HEK293 (cell line): Measurements from ENCODE around the gene IPO5.
"Not testable (repeated sequence)": the region's sequence is repeated elsewhere in the genome, so short reads cannot be mapped to it uniquely, and the experiment has no call there.

Experiments used
- CTCF ChIA-PET: fragments of 350-600 bp; formaldehyde crosslinking; extraction: SDS; loops from one replicate; lab custom pipeline; 2021; ENCODE audit warnings: antibody characterized with exemption; lab: Yijun Ruan, JAX
- POLR2A ChIA-PET: fragments of 300-600 bp; formaldehyde crosslinking; extraction: SDS; loops from one replicate; lab custom pipeline; 2020; ENCODE audit warnings: antibody characterized with exemption, inconsistent platforms; lab: Yijun Ruan, JAX
- H3K27ac ChIP-seq: fragments of 200-500 bp; sonication (Bioruptor generic); 2 replicates; pipeline ENCODE4 v1.5.1; 2014; ENCODE audit warnings: low read depth, low read length, control low read depth, inconsistent platforms; ENCODE audit errors: extremely low read depth
- H3K36me3 ChIP-seq, 2 experiments: fragments of 200-500 bp in 1 of 2; sonication (Bioruptor generic) in 1 of 2; 1 replicate in 1 of 2; 2 replicates in 1 of 2; pipeline ENCODE4 v1.5.1; 2014 to 2017; ENCODE audit warnings: inconsistent platforms in 2 of 2, low read length in 2 of 2; ENCODE audit not compliant: control insufficient read depth in 2 of 2, insufficient read depth in 1 of 2
- H3K4me1 ChIP-seq: fragments of 200-500 bp; sonication (Bioruptor generic); 2 replicates; pipeline ENCODE4 v1.5.1; 2014; ENCODE audit warnings: mild to moderate bottlenecking, low read length, inconsistent platforms; ENCODE audit not compliant: control insufficient read depth, insufficient read depth
- H3K4me3 ChIP-seq: 2 replicates; pipeline ENCODE4 v1.5.1; 2011; ENCODE audit warnings: low read depth, mild to moderate bottlenecking, control low read depth, low read length, moderate library complexity
- H3K9me3 ChIP-seq: fragments of 200-500 bp; sonication (Bioruptor generic); 2 replicates; pipeline ENCODE4 v1.5.1; 2014; ENCODE audit warnings: low read depth, low read length, inconsistent platforms; ENCODE audit not compliant: control insufficient read depth, insufficient read depth
- KLF7 ChIP-seq: fragments of 450-650 bp; formaldehyde crosslinking; IDR thresholded peaks from 2 replicates; pipeline ENCODE4 v1.5.1; 2016; ENCODE audit warnings: missing biosample characterization, missing genetic modification characterization, borderline replicate concordance
- PRDM6 ChIP-seq: fragments of 450-650 bp; formaldehyde crosslinking; IDR thresholded peaks from 2 replicates; pipeline ENCODE4 v1.5.1; 2017; ENCODE audit warnings: missing biosample characterization, missing genetic modification characterization
- ZFHX2 ChIP-seq: fragments of 450-650 bp; formaldehyde crosslinking; conservative IDR thresholded peaks from 2 replicates; pipeline ENCODE4 v1.5.1; 2016; ENCODE audit warnings: missing biosample characterization, missing genetic modification characterization
- ZNF10 ChIP-seq: fragments of 450-650 bp; formaldehyde crosslinking; IDR thresholded peaks from 2 replicates; pipeline ENCODE4 v1.5.1; 2017; ENCODE audit warnings: missing biosample characterization, missing genetic modification characterization
- ZNF324 ChIP-seq: fragments of 450-650 bp; formaldehyde crosslinking; IDR thresholded peaks from 2 replicates; pipeline ENCODE4 v1.5.1; 2016; ENCODE audit warnings: missing biosample characterization, missing genetic modification characterization
- ZNF48 ChIP-seq: fragments of 450-650 bp; formaldehyde crosslinking; IDR thresholded peaks from 2 replicates; pipeline ENCODE4 v1.5.1; 2016; ENCODE audit warnings: missing biosample characterization, missing genetic modification characterization
- ZNF518A ChIP-seq: fragments of 450-650 bp; formaldehyde crosslinking; conservative IDR thresholded peaks from 2 replicates; pipeline ENCODE4 v1.5.1; 2016; ENCODE audit warnings: low read depth, missing biosample characterization, missing genetic modification characterization
- ZNF621 ChIP-seq: fragments of 450-650 bp; formaldehyde crosslinking; IDR thresholded peaks from 2 replicates; pipeline ENCODE4 v1.5.1; 2017; ENCODE audit warnings: missing biosample characterization, missing genetic modification characterization
- ZNF830 ChIP-seq: fragments of 450-650 bp; IDR thresholded peaks from 2 replicates; pipeline ENCODE4 v1.5.0; 2018; ENCODE audit warnings: missing biosample characterization, missing genetic modification characterization, low read depth, mild to moderate bottlenecking, moderate library complexity
- ZSCAN4 ChIP-seq: fragments of 450-650 bp; formaldehyde crosslinking; IDR thresholded peaks from 2 replicates; pipeline ENCODE4 v1.5.1; 2017; ENCODE audit warnings: missing biosample characterization, missing genetic modification characterization
- TF ChIP-seq, protein P1 (sequence below): fragments of 450-650 bp; formaldehyde crosslinking; IDR thresholded peaks from 2 replicates; pipeline ENCODE4 v1.5.1; 2016; ENCODE audit warnings: missing biosample characterization, missing genetic modification characterization
- TF ChIP-seq, protein P2 (sequence below): fragments of 450-650 bp; formaldehyde crosslinking; IDR thresholded peaks from 2 replicates; pipeline ENCODE4 v1.5.1; 2016; ENCODE audit warnings: missing biosample characterization, missing genetic modification characterization
- TF ChIP-seq, protein P3 (sequence below): fragments of 450-650 bp; formaldehyde crosslinking; IDR thresholded peaks from 2 replicates; pipeline ENCODE4 v1.5.1; 2016; ENCODE audit warnings: missing biosample characterization, missing genetic modification characterization

IPO5 gene

DNA sequence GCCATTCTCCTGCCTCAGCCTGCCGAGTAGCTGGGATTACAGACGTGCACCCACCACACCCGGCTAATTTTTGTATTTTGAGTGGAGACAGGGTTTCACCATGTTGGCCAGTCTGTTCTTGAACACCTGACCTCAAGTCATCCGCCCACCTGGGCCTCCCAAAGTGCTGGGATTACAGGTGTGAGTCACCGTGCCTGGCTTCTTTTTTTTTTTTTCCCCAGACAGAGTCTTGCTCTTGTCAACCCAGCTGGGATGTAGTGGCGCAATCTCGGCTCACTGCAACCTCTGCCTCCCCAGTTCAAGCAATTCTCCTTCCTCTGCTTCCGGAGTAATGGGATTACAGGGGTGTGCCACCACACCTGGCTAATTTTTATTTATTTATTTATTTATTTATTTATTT is 51.5 kb downstream of the IPO5 start:
- peaks cover 75 to 83% of the 10 kb centered on the region in 2 experiments for H3K36me3 ChIP-seq
- TF ChIP-seq ZFHX2 (tag by site-specific recombination) (peak; percentile 33; the same call in 1 of the 2 replicates), ZNF518A (tag by site-specific recombination) (0 out of 2 replicates have a peak, but pooled peaks have one; percentile 28)
- H3K4me3 ChIP-seq, H3K4me1 ChIP-seq, CTCF ChIA-PET, POLR2A ChIA-PET, H3K27ac ChIP-seq, H3K9me3 ChIP-seq: not testable (repeated sequence)

DNA sequence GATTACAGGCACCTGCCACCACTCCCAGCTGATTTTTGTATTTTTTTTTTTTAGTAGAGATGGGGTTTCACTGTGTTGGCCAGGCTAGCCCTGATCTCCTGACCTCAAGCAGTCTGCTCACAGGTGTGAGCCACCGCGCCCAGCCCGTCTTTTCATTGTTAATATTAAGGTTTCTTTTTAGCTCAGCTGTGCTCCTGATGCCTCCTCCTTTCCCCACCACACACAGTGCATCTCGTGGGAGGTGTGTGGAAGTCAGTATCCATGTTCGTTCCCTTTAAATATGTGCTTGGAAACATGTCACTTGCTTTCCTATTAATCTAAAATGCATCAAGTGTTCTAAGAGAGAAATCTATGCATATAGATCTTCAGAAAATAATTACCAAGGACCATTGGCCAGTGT is 53.5 kb downstream of the IPO5 start:
- POLR2A ChIA-PET: interaction anchor here (1.0 kb wide), 1 partner anchor 9 kb away, joined by 4 read pairs; no protein-coding TSS in a partner anchor
- TF ChIP-seq, protein P1, sequence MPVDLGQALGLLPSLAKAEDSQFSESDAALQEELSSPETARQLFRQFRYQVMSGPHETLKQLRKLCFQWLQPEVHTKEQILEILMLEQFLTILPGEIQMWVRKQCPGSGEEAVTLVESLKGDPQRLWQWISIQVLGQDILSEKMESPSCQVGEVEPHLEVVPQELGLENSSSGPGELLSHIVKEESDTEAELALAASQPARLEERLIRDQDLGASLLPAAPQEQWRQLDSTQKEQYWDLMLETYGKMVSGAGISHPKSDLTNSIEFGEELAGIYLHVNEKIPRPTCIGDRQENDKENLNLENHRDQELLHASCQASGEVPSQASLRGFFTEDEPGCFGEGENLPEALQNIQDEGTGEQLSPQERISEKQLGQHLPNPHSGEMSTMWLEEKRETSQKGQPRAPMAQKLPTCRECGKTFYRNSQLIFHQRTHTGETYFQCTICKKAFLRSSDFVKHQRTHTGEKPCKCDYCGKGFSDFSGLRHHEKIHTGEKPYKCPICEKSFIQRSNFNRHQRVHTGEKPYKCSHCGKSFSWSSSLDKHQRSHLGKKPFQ (tag by site-specific recombination): no peak
- TF ChIP-seq, protein P2, sequence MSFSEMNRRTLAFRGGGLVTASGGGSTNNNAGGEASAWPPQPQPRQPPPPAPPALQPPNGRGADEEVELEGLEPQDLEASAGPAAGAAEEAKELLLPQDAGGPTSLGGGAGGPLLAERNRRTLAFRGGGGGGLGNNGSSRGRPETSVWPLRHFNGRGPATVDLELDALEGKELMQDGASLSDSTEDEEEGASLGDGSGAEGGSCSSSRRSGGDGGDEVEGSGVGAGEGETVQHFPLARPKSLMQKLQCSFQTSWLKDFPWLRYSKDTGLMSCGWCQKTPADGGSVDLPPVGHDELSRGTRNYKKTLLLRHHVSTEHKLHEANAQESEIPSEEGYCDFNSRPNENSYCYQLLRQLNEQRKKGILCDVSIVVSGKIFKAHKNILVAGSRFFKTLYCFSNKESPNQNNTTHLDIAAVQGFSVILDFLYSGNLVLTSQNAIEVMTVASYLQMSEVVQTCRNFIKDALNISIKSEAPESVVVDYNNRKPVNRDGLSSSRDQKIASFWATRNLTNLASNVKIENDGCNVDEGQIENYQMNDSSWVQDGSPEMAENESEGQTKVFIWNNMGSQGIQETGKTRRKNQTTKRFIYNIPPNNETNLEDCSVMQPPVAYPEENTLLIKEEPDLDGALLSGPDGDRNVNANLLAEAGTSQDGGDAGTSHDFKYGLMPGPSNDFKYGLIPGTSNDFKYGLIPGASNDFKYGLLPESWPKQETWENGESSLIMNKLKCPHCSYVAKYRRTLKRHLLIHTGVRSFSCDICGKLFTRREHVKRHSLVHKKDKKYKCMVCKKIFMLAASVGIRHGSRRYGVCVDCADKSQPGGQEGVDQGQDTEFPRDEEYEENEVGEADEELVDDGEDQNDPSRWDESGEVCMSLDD (tag by site-specific recombination): no peak
- no peak for TF ChIP-seq ZNF621 (tag by site-specific recombination)
- TF ChIP-seq ZNF324: no peak
- TF ChIP-seq, all 188 proteins: peak for 0
- CTCF ChIA-PET: interaction anchor here (0.6 kb wide), 1 partner anchor 151 kb away, joined by 3 read pairs; no protein-coding TSS in a partner anchor
- H3K4me1 ChIP-seq: no peaks in the 10 kb centered on the region
- no peak overlapping the region for H3K4me3 ChIP-seq
- no peak overlapping the region for H3K27ac ChIP-seq
- peaks cover 69 to 89% of the 10 kb centered on the region in 2 experiments for H3K36me3 ChIP-seq
- H3K9me3 ChIP-seq: no peaks in the 10 kb centered on the region

DNA sequence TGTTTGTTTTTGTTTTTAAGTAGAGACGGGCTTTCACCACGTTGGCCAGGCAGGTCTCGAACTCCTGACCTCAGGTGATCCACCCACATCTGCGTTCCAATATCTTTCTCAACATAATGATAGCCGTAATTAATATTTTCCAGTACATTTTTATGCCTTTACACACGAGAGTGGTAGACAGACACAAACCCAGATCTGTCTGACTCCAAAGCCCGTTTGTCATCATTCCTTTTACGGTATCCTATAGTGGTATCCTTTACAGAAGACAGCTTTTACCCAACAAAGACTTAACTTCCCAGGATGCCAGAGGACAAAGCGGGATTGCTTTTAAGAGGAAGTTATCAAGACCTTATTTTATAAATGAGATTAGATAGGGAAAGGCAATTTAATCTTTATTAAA is 59.8 kb downstream of the IPO5 start:
- no peak overlapping the region for H3K4me3 ChIP-seq
- no peak overlapping the region for H3K27ac ChIP-seq
- CTCF ChIA-PET: no interaction called here
- H3K4me1 ChIP-seq: no peaks in the 10 kb centered on the region
- TF ChIP-seq ZNF48 (tag by site-specific recombination): no peak
- no peak for TF ChIP-seq ZNF10 (tag by site-specific recombination)
- no peak for TF ChIP-seq ZSCAN4 (tag by site-specific recombination)
- TF ChIP-seq ZNF830: no peak
- no peak for TF ChIP-seq KLF7 (tag by site-specific recombination)
- no peak for TF ChIP-seq PRDM6 (tag by site-specific recombination)
- TF ChIP-seq, protein P3, sequence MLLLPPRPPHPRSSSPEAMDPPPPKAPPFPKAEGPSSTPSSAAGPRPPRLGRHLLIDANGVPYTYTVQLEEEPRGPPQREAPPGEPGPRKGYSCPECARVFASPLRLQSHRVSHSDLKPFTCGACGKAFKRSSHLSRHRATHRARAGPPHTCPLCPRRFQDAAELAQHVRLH (tag by site-specific recombination): no peak
- H3K36me3 ChIP-seq: peaks cover 63 to 93% of the 10 kb centered on the region in 2 experiments
- POLR2A ChIA-PET: no interaction called here
- no peaks in the 10 kb centered on the region for H3K9me3 ChIP-seq
